ENCODE measurements around the gene EIF2D.
A peak's percentile ranks its signal among the peaks of the same experiment; 100 is the strongest.

EIF2D gene

GRCh38 chr1:206544562-206545257 is 67.6 kb downstream of the EIF2D start:
- DNase-seq = peak; percentile 87

Data from stimulated activated CD4-positive, alpha-beta T cell treated with anti-CD3 and anti-CD28 coated beads, Interleukin-4, amount 100 ng/mL, for 24 hours (primary cell).